GM19468 (cell line): ENCODE data around the gene SPDEF.

ENCODE experiments used
- ATAC-seq: cut with Tn5 transposase; IDR thresholded peaks from one replicate; pipeline ENCODE4 v1.9.1; 2021; ENCODE audit warnings: mild to moderate bottlenecking, moderate library complexity, moderate number of reproducible peaks; ENCODE audit not compliant: unreplicated experiment; ENCODE audit errors: extremely low read depth

Gene SPDEF

GRCh38 chr6:34547701-34548644, 8.2 kb downstream of the SPDEF start:
- no peak for ATAC-seq

DNA sequence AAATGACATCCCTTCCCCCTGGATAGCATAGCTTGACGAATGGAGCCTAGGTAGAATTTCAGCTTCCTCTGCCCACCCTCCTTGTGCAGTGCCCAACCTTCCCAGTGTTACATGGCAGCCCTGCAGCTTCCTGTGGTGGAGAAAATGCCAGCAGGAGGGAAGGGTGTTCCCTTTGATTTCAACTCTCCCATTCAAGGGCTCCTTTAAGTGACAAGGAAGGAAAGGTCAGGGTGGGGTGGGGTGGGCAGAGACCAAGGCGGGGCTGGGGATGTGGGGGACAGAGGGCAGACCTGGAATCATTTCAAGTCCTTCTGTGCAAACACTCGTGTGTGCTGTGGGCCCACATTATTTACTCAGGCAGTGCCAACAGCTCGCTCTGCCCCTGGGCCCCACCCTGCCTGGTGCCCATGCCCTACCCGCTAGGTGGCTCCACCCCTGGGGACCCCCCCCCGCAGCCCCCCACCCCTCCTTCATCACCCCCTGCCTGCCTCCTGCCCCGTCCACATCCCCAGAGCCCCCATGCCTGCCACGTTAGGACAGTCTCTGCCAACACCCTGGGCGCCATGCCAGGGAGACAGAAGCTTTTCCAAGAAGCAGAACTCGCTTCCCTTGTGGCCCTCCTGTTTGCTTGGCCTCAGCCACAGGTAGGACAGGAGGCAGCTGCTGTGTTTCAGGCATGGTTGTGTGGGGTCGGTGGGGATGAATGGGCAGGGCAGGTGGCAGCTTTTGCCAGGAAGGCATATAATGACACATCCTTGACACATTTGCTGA, 9.4 kb downstream of the SPDEF start:
- no peak for ATAC-seq

DNA sequence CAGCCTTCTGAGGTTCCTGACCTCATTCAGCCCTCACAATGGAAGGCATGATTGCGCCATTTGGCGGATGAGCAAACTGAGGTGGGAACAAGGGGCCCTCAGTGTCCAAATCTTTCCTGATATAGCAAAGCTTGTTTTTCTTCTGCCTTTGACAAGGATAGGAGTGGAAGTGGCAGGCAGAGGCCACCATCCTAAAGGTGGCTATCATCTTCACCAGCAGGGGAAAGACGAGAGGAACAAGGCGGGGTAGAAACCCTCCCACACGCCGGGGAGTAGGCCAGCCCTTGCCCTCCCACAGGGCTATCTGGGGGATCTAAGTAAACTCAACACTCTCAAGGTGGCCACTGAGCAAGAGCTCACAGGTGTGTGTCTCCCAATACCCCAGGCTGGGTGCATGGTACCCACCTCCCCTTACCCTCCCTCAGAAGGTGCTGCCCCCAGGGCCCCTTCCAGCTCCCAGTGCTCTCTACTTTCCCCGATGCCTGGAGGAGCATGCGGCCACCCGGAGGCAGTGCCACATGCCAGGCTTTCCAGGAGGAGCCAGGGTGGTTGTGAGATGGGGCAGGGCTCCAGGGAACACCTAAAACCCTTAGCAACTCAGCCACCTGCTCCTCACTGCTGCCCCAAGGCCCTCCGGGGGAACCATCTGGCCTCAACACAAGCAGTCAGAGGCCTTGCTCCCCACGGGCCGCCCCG, 11.2 kb downstream of the SPDEF start:
- ATAC-seq = no peak

DNA sequence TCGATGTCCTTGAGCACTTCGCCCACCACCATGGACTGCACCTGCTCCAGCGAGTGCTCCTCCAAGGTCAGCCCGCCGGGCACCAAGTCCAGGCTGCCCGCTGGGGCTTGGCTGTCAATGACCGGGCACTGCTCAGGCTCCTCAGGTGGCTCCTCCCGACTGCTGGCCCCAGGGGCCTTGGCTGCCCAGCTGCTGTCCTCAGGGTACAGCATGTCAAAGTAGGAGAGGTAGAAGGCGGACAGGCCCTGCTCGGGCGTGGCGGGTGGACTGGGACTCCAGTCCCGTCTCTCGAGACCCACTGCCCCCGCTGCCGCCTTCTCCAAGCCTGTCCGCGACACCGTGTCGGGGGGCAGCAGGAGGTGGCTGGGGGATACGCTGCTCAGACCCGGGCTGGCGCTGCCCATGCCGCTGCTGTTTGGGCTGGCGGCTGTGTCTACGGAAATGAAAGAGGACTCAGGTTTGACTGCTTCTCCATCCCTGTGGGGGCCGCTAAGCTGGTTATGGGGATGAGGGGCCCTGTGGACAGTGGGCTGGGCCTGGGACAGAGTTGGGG, 12.0 kb downstream of the SPDEF start:
- no peak for ATAC-seq

DNA sequence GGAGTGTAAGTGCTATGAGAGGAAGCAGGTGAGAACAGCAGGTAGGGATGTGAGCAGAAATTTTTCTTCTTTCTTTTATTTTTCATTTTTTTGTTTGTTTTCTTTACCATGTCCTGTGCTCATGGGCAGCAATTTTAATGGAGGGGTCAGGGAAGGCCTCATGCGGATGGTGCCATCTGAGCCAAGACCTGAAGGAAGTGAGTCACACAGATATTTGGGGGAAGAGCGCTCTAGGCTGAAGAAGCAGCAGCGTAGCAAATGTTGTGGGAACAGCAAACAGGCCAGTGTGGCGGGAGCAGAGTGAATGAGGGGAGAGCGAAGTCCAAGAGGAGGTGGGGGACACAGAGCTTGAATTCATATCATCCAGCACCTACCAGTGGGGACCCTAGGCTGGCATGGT, 12.7 kb downstream of the SPDEF start:
- ATAC-seq = no peak

- ATAC-seq = no peak
Measured at GRCh38 chr6:34540841-34541240, 15.3 kb downstream of the SPDEF start.

DNA sequence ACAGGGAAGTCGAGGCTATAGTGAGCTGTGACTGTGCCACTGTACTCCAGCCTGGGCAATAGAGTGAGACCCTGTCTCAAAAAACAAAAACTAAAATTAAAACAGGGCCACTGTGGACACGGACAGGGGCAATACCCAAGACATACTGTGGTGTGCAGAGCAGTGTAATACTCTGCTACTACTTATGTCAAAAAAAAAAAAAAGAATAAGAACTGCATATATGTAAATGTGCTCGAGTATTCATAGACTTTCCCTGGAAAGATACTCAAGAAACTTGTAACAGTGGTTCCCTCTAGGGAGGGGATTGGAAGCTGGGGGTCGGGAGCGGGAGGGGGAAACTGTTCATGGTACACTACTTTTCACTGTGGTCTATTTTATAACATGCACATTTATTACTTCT, 15.9 kb downstream of the SPDEF start:
- ATAC-seq = no peak

DNA sequence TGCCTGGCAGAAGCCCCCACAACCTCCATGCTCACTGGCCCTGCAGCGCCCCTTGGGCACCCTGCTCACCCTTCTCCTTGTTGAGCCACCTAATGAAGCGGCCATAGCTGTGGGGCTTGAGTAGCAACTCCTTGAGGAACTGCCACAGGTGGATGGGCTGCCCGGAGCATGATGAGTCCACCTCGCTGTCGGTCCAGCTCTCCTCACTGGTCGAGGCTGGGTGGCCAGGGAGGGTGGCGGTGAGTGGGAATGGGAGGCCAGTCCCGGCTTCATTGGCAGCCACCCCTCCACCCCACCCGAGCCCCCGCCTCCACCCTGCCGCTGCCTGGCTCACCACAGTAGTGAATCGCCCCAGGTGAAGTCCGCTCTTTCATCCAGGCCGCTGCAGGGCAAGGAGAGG, 16.9 kb downstream of the SPDEF start:
- no peak for ATAC-seq

- no peak for ATAC-seq
Measured at GRCh38 chr6:34538581-34538980, 17.5 kb downstream of the SPDEF start.

DNA sequence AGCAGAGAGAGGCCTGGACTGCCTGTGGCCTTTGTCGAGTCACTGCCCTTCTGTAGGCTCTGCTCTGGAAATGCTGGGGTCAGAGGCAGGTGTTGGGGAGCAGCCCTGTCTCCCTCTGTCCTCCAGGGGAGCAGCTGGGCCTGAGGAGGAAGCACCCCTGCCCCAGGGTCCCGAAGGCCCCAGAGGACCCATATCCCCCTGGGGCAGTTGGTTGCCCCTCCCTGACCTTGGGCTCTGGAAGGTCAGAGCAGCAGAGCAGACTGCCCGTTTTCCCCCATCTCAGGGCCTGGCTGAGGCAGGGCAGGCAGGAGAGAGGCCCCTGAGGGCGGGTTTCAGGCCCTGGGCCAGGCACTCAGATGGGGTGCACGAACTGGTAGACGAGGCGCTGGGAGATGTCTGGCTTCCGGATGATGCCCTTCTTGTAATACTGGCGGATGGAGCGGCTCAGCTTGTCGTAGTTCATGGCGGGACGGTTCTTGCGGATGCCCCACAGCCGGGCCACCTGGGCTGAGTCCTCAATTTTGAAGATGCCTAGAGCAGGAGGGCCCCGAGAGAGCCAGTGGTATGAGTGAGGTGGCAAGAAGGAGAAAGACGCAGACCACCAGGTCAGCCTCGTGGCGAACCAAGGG, 18.1 kb downstream of the SPDEF start:
- ATAC-seq = no peak

DNA sequence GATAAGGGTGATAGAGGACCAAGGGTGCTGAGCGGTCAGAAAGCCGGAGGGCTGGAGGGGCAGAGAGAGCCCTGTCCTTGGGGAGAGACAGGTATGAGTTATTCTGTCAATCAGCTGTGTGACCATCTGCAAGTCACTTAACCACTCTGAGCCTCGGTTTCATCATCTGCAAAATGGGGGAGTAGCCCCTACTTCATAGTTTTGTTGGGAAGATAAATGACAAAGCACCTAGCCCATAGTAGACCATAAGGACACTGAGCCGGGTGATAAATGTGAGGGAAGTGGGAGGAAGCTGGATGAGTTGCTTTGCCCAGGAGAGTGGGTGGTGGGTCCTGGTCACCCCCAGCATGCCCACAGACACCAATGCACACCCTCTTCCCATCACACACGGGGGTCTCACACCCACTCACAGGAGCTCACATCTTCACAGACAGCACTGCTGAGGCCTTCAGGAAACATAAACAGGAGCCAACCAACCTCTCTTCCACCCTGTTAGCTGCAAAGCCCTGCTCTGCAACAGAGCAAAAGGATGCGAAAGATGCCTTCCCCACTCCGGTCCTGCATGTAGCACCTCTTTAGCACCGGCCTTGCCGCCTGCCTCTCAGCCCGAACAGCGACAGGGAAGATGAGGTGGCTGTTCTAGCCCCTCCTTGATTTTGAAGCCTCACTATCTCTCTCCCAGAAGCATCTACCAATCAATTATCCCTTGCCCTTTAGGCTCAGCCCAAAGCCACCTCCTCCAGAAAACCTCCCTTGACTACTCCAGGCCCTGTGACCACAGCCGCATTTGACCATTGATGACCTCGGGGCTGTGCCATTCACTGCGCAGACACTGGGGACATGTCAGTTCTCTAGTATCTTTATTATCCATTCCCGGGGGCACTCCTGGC, 18.9 kb downstream of the SPDEF start:
- ATAC-seq = no peak

- ATAC-seq = no peak
Measured at GRCh38 chr6:34536251-34536958, 19.7 kb downstream of the SPDEF start.

DNA sequence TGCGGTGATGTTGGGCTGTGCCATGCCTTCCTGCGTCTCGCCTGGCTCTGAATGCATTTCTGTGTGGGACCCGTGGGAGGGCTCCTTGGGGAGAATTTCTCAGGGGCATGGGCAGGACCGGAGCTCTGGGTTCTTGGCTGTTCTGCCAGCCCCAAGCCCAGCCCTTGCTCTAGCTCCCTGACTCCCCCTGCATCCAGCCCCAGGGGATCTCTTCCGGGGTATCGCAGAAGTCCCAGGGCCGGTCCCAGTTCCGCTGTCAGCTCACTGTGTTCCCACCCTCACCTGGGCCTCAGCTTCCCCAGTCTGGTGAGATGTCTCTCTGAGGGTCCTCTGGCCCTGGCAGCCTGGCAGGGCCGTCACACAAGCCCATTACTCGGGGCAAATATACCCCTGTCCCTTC, 20.5 kb downstream of the SPDEF start:
- no peak for ATAC-seq

DNA sequence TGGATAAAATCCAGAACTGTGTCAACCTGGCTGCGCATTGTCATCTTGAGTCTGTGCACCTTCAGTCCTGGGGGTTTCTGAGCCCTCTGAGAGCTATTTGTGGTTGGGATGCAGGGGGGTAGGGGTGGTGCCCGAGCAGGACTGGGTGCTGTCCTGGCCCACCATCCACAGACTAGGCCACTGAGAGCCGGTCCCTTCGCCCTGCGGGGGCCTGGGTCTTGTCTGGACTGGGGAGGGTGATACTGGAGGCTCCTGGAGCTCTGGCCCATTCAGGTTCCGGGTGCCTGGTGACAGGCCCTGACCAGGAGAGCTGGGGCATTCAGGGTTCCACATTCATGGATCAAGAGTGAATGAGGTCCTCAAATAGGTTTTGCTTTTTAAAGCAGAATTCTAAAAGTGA, 20.9 kb downstream of the SPDEF start:
- ATAC-seq = no peak

- ATAC-seq = no peak
Measured at GRCh38 chr6:34534656-34535055, 21.5 kb downstream of the SPDEF start.

GRCh38 chr6:34534146-34534545, 22.0 kb downstream of the SPDEF start:
- no peak for ATAC-seq

- ATAC-seq = no peak
Measured at GRCh38 chr6:34532230-34532629, 23.9 kb downstream of the SPDEF start.

GRCh38 chr6:34531580-34532201, 24.4 kb downstream of the SPDEF start:
- ATAC-seq = no peak
